ENCODE results near the gene TRAF4.

Gene TRAF4

DNA sequence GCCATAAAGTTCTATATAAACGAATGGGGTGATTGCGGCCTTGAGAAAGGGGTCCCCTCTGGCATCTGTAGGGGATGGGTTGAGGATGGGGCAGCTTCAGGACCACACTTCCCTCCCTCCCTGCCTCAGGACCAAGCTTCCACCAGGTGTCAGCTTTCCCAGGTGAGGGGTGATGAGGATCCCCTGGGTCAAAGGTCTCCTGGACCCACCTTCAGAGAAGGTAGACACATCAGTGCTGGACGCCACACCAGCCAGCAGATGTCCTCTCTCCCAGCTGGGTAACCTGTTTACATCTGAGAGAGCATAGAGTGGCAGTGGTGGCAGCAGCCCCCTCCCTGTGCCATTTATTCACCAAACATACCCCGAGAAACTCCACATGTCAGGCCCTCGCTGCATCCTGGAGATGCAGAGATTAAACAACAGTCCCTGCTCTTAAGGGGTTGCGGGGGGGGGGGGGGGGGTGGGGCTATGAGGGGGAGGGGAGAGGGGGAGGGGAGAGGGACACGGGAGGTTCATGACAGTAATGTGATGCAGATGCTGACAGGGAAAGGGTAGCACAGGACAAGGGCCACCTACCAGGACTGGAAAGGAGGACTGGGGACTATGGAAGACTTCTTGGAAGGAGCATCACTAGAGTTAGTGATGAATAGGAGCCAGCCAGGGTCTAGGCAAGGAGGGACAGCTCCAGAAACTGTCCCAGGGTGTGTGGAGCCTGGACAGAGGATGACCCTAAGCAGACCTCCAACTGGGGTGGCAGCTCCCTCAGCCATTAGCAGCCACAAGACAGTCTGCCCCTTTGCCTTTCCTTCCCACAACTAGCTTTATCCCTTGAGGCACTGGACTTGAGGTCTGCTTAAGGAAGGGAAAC lies 37.1 kb upstream of the TRAF4 start:
- DNase-seq (ENCODE audit: insufficient read length, low spot score): no peak
- no peak for FAIRE-seq
- TF ChIP-seq POLR2A (IDR thresholded peaks at IDR 0.05; ENCODE audit: low read depth, low read length): no peak

DNA sequence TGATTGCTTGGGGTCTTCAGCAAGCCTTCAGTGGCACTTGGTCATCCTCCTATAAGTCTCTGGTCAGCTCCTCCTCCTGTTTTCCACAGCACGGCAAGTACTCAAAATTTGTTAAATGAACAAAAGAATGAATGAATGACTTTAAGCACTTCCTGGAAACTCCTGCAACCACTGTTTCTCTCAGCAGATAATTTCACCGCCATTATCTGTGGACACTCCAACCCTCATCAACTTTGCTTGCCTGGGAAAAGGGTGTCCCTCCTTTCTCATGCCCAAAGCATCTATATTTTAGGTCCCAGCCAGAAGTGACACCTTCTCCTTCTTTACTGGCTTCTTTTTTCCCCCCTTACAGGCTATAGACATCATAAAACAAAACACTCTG lies 36.5 kb upstream of the TRAF4 start:
- no peak for FAIRE-seq
- DNase-seq (ENCODE audit: insufficient read length, low spot score): no peak
- no peak for TF ChIP-seq POLR2A (IDR thresholded peaks at IDR 0.05; ENCODE audit: low read depth, low read length)

DNA sequence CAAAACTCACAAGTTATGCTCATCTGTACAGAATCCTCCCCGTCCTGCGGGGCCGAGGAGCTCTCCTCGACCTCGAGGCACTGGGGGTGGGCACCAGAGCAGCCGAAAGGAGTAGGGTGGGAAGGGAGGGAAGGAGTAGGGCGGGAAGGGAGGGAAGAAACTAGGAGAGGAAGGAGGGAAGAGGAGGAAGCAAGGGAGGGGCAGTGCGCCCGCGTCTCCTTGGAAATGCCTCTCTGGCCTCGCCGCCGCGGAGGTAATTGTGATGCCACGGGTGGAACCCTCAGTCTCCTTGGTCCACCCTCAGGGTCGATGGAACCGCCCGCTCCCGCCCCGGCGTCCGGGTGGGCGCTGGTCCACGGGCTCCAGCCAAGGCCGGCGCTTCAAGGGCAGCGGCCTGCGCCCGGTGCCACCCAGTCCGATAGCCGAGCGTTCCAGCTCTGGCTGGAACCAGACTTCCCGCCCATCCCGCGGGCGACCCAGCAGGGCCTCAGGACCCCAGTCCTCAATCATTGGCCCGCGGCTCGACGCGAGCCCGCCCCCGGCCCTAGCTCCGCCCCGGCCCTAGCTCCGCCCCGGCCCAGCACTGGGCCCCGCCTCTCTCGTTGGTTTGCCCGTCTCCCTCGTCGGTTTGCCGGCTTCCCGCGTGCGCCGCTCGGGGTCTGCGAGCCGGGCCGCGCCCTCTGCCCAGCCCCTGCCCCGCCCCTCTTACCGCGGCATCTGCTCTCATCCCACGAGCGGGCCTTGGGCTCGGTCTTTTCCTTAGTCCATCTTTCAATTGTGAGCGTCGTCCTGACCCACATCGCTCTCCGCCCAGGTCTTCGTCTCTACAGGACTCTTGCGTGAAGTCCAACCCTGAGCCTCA lies 32.7 kb upstream of the TRAF4 start:
- DNase-seq (ENCODE audit: insufficient read length, low spot score) (peak; percentile 98), FAIRE-seq (no peak)
- TF ChIP-seq POLR2A (IDR thresholded peaks at IDR 0.05; ENCODE audit: low read depth, low read length): peak; percentile 96

GRCh38 chr17:28711723-28712031 lies 32.1 kb upstream of the TRAF4 start, which contains the start of gene PROCA1:
PROCA1 (minus strand) TSS chr17:28711888; CDS start chr17:28711660, 228 bp downstream.
- DNase-seq (ENCODE audit: insufficient read length, low spot score) (no peak), FAIRE-seq (no peak)
- no peak for TF ChIP-seq POLR2A (IDR thresholded peaks at IDR 0.05; ENCODE audit: low read depth, low read length)

GRCh38 chr17:28712032-28712704 lies 31.6 kb upstream of the TRAF4 start:
- no peak for FAIRE-seq
- DNase-seq (ENCODE audit: insufficient read length, low spot score): no peak
- no peak for TF ChIP-seq POLR2A (IDR thresholded peaks at IDR 0.05; ENCODE audit: low read depth, low read length)

GRCh38 chr17:28712705-28713415 lies 31.0 kb upstream of the TRAF4 start:
- FAIRE-seq (no peak), DNase-seq (ENCODE audit: insufficient read length, low spot score) (no peak)
- TF ChIP-seq POLR2A (IDR thresholded peaks at IDR 0.05; ENCODE audit: low read depth, low read length): no peak

- FAIRE-seq: no peak
- no peak for TF ChIP-seq POLR2A (IDR thresholded peaks at IDR 0.05; ENCODE audit: low read depth, low read length)
- DNase-seq (ENCODE audit: insufficient read length, low spot score): no peak
Observed at GRCh38 chr17:28714281-28714680, 29.5 kb upstream of the TRAF4 start.

DNA sequence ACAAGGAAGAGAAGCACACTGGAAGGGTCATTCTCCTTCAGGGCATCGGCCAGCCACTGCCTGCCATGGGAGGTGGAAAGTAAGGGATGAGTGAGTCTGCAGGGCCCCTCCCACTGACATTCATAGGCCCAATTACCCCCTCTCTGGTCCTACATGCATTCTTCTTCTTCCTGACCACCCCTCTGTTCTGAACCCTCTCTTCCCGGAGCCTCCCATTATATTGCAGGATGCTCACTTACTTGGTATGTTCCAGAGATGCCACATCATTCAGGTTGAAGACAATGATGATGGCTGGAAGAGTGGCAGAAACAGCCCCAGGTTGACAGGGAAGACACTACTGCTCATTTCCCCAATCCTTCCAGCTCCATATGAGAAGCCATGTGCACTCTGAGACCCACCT lies 28.6 kb upstream of the TRAF4 start:
- FAIRE-seq (no peak), DNase-seq (ENCODE audit: insufficient read length, low spot score) (no peak)
- TF ChIP-seq POLR2A (IDR thresholded peaks at IDR 0.05; ENCODE audit: low read depth, low read length): no peak

GRCh38 chr17:28716740-28717577 lies 26.9 kb upstream of the TRAF4 start:
- peak; percentile 18; the same call in 1 of the 2 replicates for TF ChIP-seq POLR2A (IDR thresholded peaks at IDR 0.05; ENCODE audit: low read depth, low read length)
- no peak for DNase-seq (ENCODE audit: insufficient read length, low spot score)
- no peak for FAIRE-seq

DNA sequence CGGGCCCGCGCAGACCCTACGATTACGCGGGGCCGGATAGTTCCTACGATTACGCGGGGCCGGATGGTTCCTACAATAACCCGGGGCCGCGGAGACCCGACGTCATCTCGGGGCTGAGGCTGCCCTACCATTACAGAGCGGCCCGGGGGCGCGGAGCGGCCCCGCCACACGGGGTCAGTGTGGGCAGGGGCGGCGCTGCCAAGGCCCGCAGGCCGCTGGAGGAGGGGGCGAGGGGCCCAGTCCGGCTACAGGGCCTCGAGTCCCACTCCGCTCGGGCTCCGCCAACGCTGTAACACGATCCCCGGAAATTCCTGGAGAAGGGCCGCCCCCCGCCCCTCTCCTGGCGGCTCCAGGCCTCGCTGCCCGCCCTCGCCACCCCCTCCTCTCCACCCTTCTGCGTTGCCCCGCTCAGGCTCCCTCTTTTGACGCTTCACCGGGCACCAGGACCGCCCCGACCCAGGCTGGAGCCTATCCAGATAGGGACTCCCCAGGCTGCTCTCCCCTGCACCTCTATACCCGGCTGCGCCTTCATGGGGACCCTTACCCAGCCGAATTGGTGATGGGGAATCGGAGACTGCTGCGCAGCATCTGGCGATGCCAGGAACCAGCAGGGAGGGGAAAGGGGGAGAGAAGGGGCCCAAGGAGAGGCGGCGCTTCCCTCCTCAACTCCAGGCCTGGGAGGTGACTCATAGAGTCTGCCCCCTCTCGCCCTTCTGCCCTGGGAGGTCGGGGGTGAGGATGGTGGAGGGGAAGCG lies 26.1 kb upstream of the TRAF4 start, which contains the start of gene RAB34:
TSS of gene RAB34 (minus strand) at position 291 of the 755 bp plus-strand sequence. CDS start 602 bp downstream, outside the sequence.
- FAIRE-seq (no peak), DNase-seq (ENCODE audit: insufficient read length, low spot score) (peak; percentile 88)
- TF ChIP-seq POLR2A (IDR thresholded peaks at IDR 0.05; ENCODE audit: low read depth, low read length): peak; percentile 76

GRCh38 chr17:28718333-28719020 lies 25.3 kb upstream of the TRAF4 start:
- no peak for TF ChIP-seq POLR2A (IDR thresholded peaks at IDR 0.05; ENCODE audit: low read depth, low read length)
- DNase-seq (ENCODE audit: insufficient read length, low spot score) (no peak), FAIRE-seq (no peak)
